Measurements from ENCODE around the gene SPATA2.

- no peak for TF ChIP-seq EZH2 (IDR thresholded peaks at IDR 0.05)
- TF ChIP-seq CTCF (IDR thresholded peaks at IDR 0.05), result no peak
- no peak for TF ChIP-seq EZH2phosphoT487 (IDR thresholded peaks at IDR 0.05)
Observed at GRCh38 chr20:49868538-49868937, 46.8 kb downstream of the SPATA2 start.
